Activated B cell treated with CpG ODN at 0.5 μM for 24 hours (primary cell): ENCODE measurements around the gene MTG1. TPM values are rescaled to one million over a fixed set of nuclear protein-coding genes. Genes with fewer than 3 reads are reported as not detected.
"Not testable (repeated sequence)": the region's sequence is repeated elsewhere in the genome, so short reads cannot be mapped to it uniquely, and the experiment has no call there.

Source experiments
- ATAC-seq: fragments of 200-7000 bp; cut with Tn5 transposase; one replicate; pipeline ENCODE4 v1.10.0; 2021; ENCODE audit warnings: low read depth, mild to moderate bottlenecking, moderate library complexity
- CTCF ChIA-PET: fragments of 350-600 bp; sonication (Branson Sonifier 250); formaldehyde crosslinking; loops from one replicate; lab custom pipeline; 2021; ENCODE audit warnings: antibody characterized with exemption; lab: Charles Lee
- POLR2A ChIA-PET: fragments of 350-600 bp; sonication (Branson Sonifier 250); formaldehyde crosslinking; loops from one replicate; lab custom pipeline; 2021; ENCODE audit warnings: antibody characterized with exemption; lab: Charles Lee
- DNase-seq: peaks from one replicate; pipeline ENCODE4 v3.0.0; 2022
- H3K27ac Mint-ChIP-seq: one replicate; pipeline ENCODE4 v1.8.0; 2020; ENCODE audit warnings: mixed read lengths
- H3K27me3 Mint-ChIP-seq: one replicate; pipeline ENCODE4 v1.8.0; 2021; ENCODE audit warnings: mixed read lengths
- H3K36me3 Mint-ChIP-seq: one replicate; pipeline ENCODE4 v1.8.0; 2021; ENCODE audit warnings: low read depth, mixed read lengths
- H3K4me1 Mint-ChIP-seq: one replicate; pipeline ENCODE4 v1.8.0; 2021; ENCODE audit warnings: mixed read lengths
- H3K4me3 Mint-ChIP-seq: one replicate; pipeline ENCODE4 v1.8.0; 2020; ENCODE audit warnings: mild to moderate bottlenecking, mixed read lengths
- H3K9me3 Mint-ChIP-seq: one replicate; pipeline ENCODE4 v1.8.0; 2020; ENCODE audit warnings: mixed read lengths
- intact Hi-C: fragments of 100-400 bp; cut with micrococcal nuclease; formaldehyde crosslinking; loops from one replicate; pipeline ENCODE4 v1.15.1; 2024
- total RNA-seq: library from RNA; stranded (reverse); gene quantifications from 2 replicates; pipeline ENCODE4 v1.2.3, GENCODE V29; 2022
- TF ChIP-seq, protein P1 (sequence below): fragments of 200-600 bp; IDR thresholded peaks from one replicate; pipeline ENCODE4 v1.8.0; 2022; ENCODE audit warnings: antibody characterized with exemption, mild to moderate bottlenecking

MTG1 gene
- total RNA-seq, 1 donor from 2014 or later: 83.1 TPM

DNA sequence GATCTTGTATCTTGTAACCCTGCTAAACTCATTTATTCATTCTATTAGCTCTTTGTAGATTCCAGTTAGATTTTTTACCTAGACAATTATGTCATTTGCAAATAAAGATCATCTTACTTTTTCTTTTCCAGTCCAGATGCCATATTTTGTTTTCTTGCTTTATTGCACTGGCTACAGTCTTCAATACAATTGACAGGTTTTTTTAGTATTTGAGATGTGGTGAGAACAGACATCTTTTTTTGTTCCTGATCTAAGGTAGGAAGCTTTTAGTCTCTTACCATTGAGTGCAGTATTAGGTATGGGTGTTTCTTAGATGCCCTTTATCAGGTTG is 18.4 kb downstream of the MTG1 start:
- DNase-seq (no peak), ATAC-seq (no peak)
- CTCF ChIA-PET: interaction anchor here (1.3 kb wide), 1 partner anchor 83 kb away, joined by 4 read pairs; no protein-coding TSS in a partner anchor
- no peaks in the 10 kb centered on the region for H3K27me3 Mint-ChIP-seq
- peaks cover 5% of the 10 kb centered on the region for H3K4me1 Mint-ChIP-seq
- intact Hi-C loops: no loop called here
- POLR2A ChIA-PET: no interaction called here
- H3K9me3 Mint-ChIP-seq: peaks cover 19% of the 10 kb centered on the region
- peaks cover 75% of the 10 kb centered on the region for H3K36me3 Mint-ChIP-seq
- no peak overlapping the region for H3K4me3 Mint-ChIP-seq
- TF ChIP-seq, protein P1, sequence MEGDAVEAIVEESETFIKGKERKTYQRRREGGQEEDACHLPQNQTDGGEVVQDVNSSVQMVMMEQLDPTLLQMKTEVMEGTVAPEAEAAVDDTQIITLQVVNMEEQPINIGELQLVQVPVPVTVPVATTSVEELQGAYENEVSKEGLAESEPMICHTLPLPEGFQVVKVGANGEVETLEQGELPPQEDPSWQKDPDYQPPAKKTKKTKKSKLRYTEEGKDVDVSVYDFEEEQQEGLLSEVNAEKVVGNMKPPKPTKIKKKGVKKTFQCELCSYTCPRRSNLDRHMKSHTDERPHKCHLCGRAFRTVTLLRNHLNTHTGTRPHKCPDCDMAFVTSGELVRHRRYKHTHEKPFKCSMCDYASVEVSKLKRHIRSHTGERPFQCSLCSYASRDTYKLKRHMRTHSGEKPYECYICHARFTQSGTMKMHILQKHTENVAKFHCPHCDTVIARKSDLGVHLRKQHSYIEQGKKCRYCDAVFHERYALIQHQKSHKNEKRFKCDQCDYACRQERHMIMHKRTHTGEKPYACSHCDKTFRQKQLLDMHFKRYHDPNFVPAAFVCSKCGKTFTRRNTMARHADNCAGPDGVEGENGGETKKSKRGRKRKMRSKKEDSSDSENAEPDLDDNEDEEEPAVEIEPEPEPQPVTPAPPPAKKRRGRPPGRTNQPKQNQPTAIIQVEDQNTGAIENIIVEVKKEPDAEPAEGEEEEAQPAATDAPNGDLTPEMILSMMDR: no peak
- H3K27ac Mint-ChIP-seq: no peak overlapping the region

DNA sequence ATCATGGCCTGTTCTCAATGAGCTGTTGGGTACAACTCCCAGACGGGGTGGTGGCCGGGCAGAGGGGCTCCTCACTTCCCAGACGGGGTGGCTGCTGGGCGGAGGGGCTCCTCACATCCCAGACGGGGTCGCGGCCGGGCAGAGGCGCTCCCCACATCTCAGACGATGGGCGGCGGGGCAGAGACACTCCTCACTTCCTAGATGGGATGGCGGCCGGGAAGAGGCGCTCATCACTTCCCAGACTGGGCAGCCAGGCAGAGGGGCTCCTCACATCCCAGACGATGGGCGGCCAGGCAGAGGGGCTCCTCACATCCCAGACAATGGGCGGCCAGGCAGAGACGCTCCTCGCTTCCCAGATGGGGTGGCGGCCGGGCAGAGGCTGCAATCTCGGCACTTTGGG is 20.4 kb downstream of the MTG1 start:
- POLR2A ChIA-PET, ATAC-seq: not testable (repeated sequence)
- peaks cover 73% of the 10 kb centered on the region for H3K36me3 Mint-ChIP-seq

DNA sequence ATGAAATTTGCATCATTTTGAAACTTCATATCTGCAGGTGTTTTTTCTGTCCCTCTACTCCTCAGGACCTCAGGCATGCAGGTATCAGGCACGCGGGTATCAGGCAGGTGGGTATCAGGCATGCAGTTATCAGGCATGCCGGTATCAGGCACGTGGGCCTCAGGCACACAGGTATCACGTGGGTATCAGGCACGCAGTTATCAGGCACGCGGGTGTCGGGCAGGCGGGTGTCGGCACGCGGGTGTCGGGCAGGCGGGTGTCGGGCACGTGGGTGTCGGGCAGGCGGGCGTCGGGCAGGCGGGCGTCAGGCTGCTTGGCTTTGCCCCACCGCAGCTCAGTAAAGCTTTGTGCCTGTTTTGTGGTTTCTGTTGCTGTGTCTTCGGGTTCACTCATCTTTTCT is 21.8 kb downstream of the MTG1 start:
- Mint-ChIP-seq H3K4me1 (peaks cover 2% of the 10 kb centered on the region), H3K36me3 (peaks cover 73% of the 10 kb centered on the region), H3K9me3 (peaks cover 19% of the 10 kb centered on the region), H3K4me3 (no peak overlapping the region), H3K27ac (no peak overlapping the region), H3K27me3 (no peaks in the 10 kb centered on the region)
- ChIA-PET POLR2A (no interaction called here), CTCF (no interaction called here)
- intact Hi-C loops: no loop called here
- ATAC-seq (no peak), DNase-seq (no peak)
- TF ChIP-seq, protein P1: no peak

More for the DNA sequence above, 20.4 kb downstream of the MTG1 start:
- H3K27me3 Mint-ChIP-seq, CTCF ChIA-PET, intact Hi-C loops, H3K27ac Mint-ChIP-seq, H3K4me1 Mint-ChIP-seq, H3K4me3 Mint-ChIP-seq, DNase-seq: not testable (repeated sequence)
- peaks cover 19% of the 10 kb centered on the region for H3K9me3 Mint-ChIP-seq

DNA sequence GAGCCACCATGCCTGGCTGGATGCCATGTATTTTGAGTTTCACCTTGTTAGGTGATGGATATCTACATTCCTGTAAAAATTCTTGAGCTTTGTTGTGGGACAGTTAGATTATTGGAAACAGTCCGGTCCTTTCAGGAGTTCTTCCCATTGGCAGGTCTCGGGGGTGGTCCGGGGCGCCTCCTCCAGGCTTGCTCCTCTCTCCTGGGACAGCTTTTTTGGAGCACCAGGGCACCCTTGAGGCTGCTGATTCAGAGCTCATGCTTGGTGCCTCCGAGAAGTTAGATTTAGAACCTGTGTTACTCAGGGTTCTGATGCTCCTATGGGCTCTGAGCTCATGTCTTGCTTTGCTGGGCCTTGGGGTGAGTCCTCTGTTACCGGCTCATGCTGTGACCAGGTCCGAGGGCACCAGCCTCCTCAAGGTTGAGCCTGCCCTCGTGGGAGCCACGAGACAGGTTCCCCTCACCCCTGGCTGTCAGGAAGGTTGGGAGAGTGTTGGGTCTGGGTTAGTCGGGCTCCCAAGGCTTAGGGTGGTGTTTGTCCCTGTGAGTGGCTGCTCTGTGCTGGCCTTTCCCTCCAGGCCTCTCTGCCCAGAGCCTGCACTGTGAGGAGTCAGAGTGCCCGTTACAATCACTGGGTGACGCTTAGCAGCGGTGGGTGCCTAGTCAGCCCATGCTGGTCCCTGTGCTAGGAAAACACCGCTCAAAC is 24.5 kb downstream of the MTG1 start:
- peaks cover under 1% of the 10 kb centered on the region for H3K4me1 Mint-ChIP-seq
- peaks cover 47% of the 10 kb centered on the region for H3K36me3 Mint-ChIP-seq
- H3K27ac Mint-ChIP-seq: no peak overlapping the region
- DNase-seq (no peak), ATAC-seq (no peak)
- no peak overlapping the region for H3K4me3 Mint-ChIP-seq
- POLR2A ChIA-PET: no interaction called here
- CTCF ChIA-PET: interaction anchor here (1.3 kb wide), 1 partner anchor 19 kb away, joined by 5 read pairs; no protein-coding TSS in a partner anchor
- no peaks in the 10 kb centered on the region for H3K27me3 Mint-ChIP-seq
- TF ChIP-seq, protein P1: no peak
- intact Hi-C loops: no loop called here
- H3K9me3 Mint-ChIP-seq: peaks cover 1% of the 10 kb centered on the region

DNA sequence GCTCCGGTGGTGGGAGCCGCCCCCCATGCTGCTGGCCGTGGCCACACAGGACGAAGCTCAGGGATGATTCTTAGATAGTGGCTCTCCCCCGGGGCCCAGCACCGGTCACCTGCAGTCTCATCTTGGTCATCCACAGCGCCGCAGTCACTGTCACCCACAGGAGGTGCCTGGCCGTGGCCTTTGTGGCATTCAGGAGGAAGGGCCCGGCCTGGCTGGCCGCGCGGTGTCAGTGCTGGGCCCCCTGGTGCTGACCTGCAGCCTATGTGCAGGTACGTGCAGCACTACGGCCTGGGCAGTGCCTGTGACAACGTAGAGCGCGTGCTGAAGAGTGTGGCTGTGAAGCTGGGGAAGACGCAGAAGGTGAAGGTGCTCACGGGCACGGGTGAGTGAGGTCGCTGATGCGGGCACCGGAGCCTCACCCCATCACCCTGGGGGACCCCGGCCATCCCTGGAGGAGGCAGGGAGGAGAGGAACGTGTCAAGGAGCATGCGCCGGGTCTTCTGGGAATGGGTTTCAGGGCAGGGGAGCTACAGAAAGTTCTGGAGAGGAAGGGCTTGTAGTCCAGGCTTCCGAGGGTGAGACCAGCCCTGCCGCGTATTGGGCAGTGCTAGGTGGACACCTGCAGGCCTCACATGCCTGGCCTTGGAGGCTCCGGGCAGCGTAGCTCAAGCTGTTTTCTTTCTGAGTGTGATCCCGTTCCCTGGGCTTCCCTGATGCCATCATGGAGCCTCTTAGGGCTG is 25.4 kb downstream of the MTG1 start:
- Mint-ChIP-seq H3K27ac (no peak overlapping the region), H3K4me1 (peaks cover 3% of the 10 kb centered on the region), H3K9me3 (no peaks in the 10 kb centered on the region), H3K36me3 (peaks cover 44% of the 10 kb centered on the region), H3K27me3 (no peaks in the 10 kb centered on the region), H3K4me3 (no peak overlapping the region)
- POLR2A ChIA-PET: no interaction called here
- TF ChIP-seq, protein P1: no peak
- DNase-seq (no peak), ATAC-seq (no peak)
- intact Hi-C loops: no loop called here
- CTCF ChIA-PET: no interaction called here
